Mononuclear cell (primary cell): ENCODE results near the gene LRMDA. TPM values are rescaled to one million over a fixed set of nuclear protein-coding genes. Genes with fewer than 3 reads are reported as not detected.

Experiments
- H3K27me3 ChIP-seq: 2 replicates; pipeline ENCODE4 v1.6.0; 2011; ENCODE audit warnings: low read length, control low read depth; ENCODE audit not compliant: insufficient read depth
- H3K4me1 ChIP-seq: 2 replicates; pipeline ENCODE4 v1.5.1; 2011; ENCODE audit warnings: mild to moderate bottlenecking, low read length, control low read depth; ENCODE audit not compliant: insufficient read depth
- H3K4me3 ChIP-seq: 2 replicates; pipeline ENCODE4 v1.5.1; 2011; ENCODE audit warnings: mild to moderate bottlenecking, low read length, moderate library complexity
- H3K9me3 ChIP-seq: 2 replicates; pipeline ENCODE4 v1.5.1; 2011; ENCODE audit warnings: low read depth, mild to moderate bottlenecking, control low read depth, low read length
- total RNA-seq: library from RNA; depleted of rRNA; stranded (reverse); fragments of >200 nt; gene quantifications from one replicate; pipeline ENCODE4 v1.2.3, GENCODE V29; 2012

LRMDA gene
- total RNA-seq, 1 donor = 7.6 TPM

- Histone ChIP-seq H3K4me1 (no peaks in the 10 kb centered on the region), H3K27me3 (no peaks in the 10 kb centered on the region), H3K4me3 (no peak overlapping the region), H3K9me3 (no peaks in the 10 kb centered on the region)
These were observed 407.6 kb downstream of the LRMDA start for GRCh38 chr10:75839020-75839419.

- Histone ChIP-seq H3K9me3 (no peaks in the 10 kb centered on the region), H3K27me3 (no peaks in the 10 kb centered on the region), H3K4me3 (no peak overlapping the region), H3K4me1 (no peaks in the 10 kb centered on the region)
These were observed 409.8 kb downstream of the LRMDA start for GRCh38 chr10:75841266-75841665.

DNA sequence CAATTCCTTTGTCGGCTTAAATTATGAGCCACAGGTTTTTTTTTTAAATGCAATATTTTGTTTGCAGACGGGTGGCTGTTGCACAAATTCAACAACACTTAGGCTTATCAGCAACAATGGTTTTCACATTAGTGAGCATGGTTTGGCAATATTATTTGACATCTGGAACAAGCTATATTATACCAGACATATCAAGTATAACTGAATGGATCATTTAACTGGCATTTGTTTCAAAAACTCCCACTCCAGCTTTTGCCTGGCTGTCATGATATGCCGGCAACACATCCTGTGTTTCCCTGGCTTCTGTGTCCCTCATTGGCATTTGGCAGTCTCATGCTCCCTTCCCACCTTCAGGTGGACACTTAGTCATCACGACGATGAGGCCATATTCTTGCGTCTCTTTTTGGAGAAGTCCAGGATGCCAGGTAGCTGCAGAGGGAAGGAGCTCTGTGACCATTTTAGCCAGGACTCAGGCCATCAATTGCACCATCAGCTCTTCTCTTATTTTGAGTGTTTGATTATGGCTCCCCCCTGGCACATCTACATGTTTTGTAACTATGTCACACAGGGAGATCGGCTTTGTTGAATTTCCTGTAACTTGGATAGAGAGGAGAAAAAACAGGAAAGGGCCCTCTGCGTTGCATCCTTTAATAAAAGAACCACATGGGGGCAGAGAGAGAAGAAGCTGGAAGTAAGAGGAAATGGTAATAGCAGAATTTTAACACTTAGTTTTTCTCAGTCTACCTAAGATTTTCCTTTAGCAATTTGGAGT lies 413.9 kb downstream of the LRMDA start:
- Histone ChIP-seq H3K9me3 (no peaks in the 10 kb centered on the region), H3K4me3 (no peak overlapping the region), H3K27me3 (no peaks in the 10 kb centered on the region), H3K4me1 (no peaks in the 10 kb centered on the region)

DNA sequence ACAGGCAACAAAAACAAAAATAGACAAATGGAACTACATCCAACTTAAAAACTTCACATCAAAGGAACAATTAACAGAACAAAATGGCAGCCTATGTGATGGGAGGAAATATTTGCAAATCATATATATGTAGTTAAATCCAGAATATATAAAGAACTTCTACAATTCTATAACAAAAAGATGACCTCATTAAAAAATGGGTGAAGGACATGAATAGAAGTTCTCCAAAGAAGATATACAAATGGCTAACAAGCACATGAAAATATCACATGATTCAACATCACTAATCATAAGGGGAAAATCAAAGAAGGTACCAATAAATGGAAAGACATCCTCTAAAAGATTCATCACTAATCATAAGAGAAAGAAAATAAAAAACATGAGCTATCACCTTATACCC lies 416.1 kb downstream of the LRMDA start:
- no peaks in the 10 kb centered on the region for H3K4me1 ChIP-seq
- H3K9me3 ChIP-seq = no peaks in the 10 kb centered on the region

GRCh38 chr10:75851580-75852345 lies 420.3 kb downstream of the LRMDA start:
- Histone ChIP-seq H3K27me3 (no peaks in the 10 kb centered on the region), H3K4me3 (no peak overlapping the region), H3K9me3 (no peaks in the 10 kb centered on the region), H3K4me1 (no peaks in the 10 kb centered on the region)

More for the DNA sequence above, 416.1 kb downstream of the LRMDA start:
- Histone ChIP-seq H3K4me3 (no peak overlapping the region), H3K27me3 (no peaks in the 10 kb centered on the region)

DNA sequence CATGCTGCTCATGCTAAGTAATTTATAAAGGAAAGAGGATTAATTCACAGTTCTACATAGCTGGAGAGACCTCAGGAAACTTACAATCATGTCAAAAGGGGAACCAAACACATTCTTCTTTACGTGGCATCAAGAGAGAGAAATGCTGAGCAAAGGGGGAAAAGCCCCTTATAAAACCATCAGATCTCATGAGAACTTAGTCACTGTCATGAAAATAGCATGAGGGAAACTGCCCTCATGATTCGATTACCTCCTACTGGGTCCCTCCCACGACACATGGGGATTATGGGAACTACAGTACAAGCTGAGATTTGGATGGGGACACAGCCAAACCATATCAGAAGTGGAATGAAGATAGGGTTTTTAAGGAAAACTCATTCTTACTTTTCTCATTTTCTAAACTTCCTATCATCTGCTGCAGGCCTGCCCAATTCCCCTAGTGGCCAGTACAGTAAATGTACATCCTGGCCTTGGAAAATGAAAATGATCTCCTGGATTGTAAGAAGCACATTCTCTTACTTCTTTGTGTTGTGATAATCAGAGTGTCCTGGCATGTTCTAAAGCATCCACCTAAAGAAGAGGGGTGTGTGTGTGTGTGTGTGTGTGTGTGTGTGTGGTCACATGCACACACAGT lies 421.5 kb downstream of the LRMDA start:
- Histone ChIP-seq H3K4me3 (no peak overlapping the region), H3K27me3 (no peaks in the 10 kb centered on the region), H3K4me1 (no peaks in the 10 kb centered on the region), H3K9me3 (no peaks in the 10 kb centered on the region)

DNA sequence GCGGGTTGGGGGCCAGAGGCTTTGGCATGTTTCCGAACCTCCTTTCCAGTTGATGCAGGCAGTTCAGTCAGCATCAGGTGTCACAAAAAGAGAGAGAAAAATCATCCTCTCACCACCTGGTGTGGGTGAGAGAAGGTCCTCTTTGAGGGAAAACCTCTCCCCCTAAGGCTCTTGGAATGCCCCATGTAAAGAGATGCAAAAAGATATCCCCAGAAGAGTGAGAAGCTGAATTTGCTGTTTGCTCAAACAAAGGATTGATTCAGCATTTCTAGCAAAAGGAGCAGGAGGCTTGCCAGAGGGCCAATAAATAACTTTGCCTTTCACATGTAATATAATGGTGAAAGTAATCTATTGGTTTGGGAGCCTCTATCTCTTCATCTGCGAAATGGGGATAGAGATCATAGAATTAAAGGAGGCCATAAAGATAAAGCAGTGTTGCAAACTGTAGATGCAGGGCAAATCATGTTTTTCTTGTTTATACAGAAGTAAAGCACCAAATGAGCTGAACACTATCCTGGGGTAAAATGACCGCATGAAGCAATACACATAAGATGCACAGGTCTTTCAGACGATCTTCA lies 425.9 kb downstream of the LRMDA start:
- Histone ChIP-seq H3K4me3 (no peak overlapping the region), H3K27me3 (no peaks in the 10 kb centered on the region), H3K9me3 (no peaks in the 10 kb centered on the region), H3K4me1 (no peaks in the 10 kb centered on the region)

DNA sequence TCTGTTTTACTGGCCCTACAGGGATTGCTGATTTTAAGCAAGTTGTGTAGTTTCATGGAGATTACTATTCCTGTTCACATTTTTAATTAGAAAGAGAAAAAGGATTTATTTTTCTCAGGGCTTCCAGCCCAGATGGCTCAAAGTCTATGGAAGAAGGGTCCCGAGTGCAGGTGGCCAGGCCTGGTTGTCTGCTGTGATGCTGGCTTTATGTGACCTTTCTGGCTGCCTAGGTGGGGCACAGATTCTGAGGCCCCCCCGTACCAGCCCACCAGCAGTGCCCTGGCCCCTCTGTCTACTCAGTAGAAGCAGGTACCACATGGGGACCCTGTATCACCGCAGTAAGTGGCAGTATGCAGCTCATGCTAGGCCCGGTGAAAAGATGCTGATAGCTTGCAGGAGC lies 426.5 kb downstream of the LRMDA start:
- no peaks in the 10 kb centered on the region for H3K9me3 ChIP-seq

DNA sequence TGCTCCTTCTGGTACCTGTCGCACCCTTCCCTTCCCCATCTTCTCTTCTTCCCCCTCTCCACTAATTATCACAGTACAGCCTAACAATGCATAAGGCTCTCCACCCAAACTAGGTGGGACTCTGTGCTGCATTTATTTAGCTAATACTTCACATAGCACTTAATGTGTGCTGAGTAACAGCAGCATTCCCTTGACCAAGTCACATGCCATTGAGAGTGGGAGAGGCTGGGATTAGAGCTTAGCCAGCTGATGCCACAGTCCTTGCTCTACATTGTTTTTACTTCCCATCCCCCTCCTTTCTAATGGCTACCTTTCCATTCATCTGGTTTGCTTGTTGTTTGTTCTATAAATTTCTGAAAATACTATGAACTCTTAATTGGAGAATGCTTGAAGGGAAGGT lies 426.9 kb downstream of the LRMDA start:
- no peaks in the 10 kb centered on the region for H3K9me3 ChIP-seq
- H3K27me3 ChIP-seq = no peaks in the 10 kb centered on the region
- no peaks in the 10 kb centered on the region for H3K4me1 ChIP-seq

More for the DNA sequence above, 426.5 kb downstream of the LRMDA start:
- Histone ChIP-seq H3K4me1 (no peaks in the 10 kb centered on the region), H3K27me3 (no peaks in the 10 kb centered on the region), H3K4me3 (no peak overlapping the region)

GRCh38 chr10:75859141-75859540 lies 427.7 kb downstream of the LRMDA start:
- H3K27me3 ChIP-seq = no peaks in the 10 kb centered on the region
- no peaks in the 10 kb centered on the region for H3K9me3 ChIP-seq
- no peaks in the 10 kb centered on the region for H3K4me1 ChIP-seq
- no peak overlapping the region for H3K4me3 ChIP-seq

More for the DNA sequence above, 426.9 kb downstream of the LRMDA start:
- H3K4me3 ChIP-seq = no peak overlapping the region

GRCh38 chr10:75860009-75860408 lies 428.6 kb downstream of the LRMDA start:
- no peaks in the 10 kb centered on the region for H3K4me1 ChIP-seq
- no peaks in the 10 kb centered on the region for H3K9me3 ChIP-seq
- H3K4me3 ChIP-seq = no peak overlapping the region
- no peaks in the 10 kb centered on the region for H3K27me3 ChIP-seq

- Histone ChIP-seq H3K9me3 (no peaks in the 10 kb centered on the region), H3K4me1 (no peaks in the 10 kb centered on the region), H3K4me3 (no peak overlapping the region), H3K27me3 (no peaks in the 10 kb centered on the region)
These were observed 430.2 kb downstream of the LRMDA start for GRCh38 chr10:75861582-75861981.

GRCh38 chr10:75862935-75863334 lies 431.5 kb downstream of the LRMDA start:
- no peak overlapping the region for H3K4me3 ChIP-seq
- H3K27me3 ChIP-seq = no peaks in the 10 kb centered on the region
- H3K9me3 ChIP-seq = no peaks in the 10 kb centered on the region
- H3K4me1 ChIP-seq = no peaks in the 10 kb centered on the region

- H3K9me3 ChIP-seq = no peaks in the 10 kb centered on the region
- H3K27me3 ChIP-seq = no peaks in the 10 kb centered on the region
- no peak overlapping the region for H3K4me3 ChIP-seq
- no peaks in the 10 kb centered on the region for H3K4me1 ChIP-seq
These were observed 433.3 kb downstream of the LRMDA start for GRCh38 chr10:75864717-75865116.
